K562 treated with DMSO at 1 percent for 24 hours (cell line): ENCODE measurements around the gene PALS2. TPM values are rescaled to one million over a fixed set of nuclear protein-coding genes. Genes with fewer than 3 reads are reported as not detected.

Experiments used
- total RNA-seq: library from RNA; unstranded; fragments of 300-600 nt; gene quantifications from 2 replicates; pipeline ENCODE4 v1.2.3, GENCODE V29; 2022; ENCODE audit warnings: low read depth; ENCODE audit not compliant: insufficient read depth

PALS2 gene
- 5.0 and 6.2 TPM in 2 replicates for total RNA-seq

DNA sequence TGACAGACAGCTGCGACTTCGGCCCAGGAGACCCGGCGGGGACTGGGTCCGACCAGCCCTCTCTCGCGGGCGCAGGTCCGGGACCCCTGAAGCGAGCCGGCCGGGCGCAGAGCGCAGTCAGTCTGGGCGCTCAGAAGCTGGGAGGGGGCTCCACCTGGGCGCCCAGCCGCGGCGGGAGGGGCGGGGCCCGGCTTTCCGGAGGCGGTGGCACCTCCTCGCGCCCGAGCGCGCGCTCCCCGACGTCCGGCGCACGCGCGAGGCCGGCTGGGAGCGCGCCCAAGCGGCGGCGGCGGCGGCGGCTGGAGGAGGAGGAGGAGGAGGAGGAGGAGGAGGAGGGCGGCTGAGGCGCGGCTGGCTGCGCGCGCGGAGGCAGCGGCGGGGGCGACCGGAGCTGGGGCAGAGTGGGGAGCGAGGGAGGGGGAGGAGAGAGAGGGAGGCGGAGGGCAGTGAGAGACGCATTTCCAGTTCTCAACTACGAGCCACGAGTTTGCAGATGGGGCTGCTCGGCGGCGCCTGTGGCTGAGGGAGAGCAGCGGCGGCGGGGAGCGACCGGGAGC is at the start of gene PALS2:
PALS2 (plus strand) TSS at position 456 of the 557 bp plus-strand sequence. CDS start 50,216 bp downstream, outside the sequence.

Other genes starting within 250 kb of the PALS2 start
- gene GSDME, start 184.0 kb downstream of the PALS2 start, total RNA-seq = 10.0 and 11.4 TPM in 2 replicates